ENCODE measurements around the gene AGBL4. TPM values are rescaled to one million over a fixed set of nuclear protein-coding genes. Genes with fewer than 3 reads are reported as not detected.

Gene AGBL4
- total and polyA plus RNA-seq, 2 of the 4 experiments (the other 2 are of a cell fraction), result not detected

DNA sequence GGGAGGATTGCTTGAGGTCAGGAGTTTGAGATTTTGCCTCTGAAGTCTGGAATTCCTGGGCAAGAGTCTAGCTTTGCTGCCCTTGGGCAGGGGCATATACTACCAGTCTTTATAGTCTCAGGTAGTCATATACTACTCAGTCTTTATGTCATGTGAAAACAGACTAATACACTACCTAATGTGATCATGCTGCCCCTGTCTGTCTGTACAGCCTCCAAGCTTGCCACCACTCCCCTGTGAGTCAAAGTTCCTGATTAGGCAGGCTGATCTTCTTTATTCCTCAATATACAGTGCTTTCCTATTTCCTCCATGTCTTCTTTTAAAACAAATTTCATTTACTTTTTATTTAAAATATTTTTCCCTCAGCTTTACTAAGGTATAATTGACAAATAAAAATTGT is 1141.7 kb downstream of the AGBL4 start:
- no peaks in the 10 kb centered on the region for H3K36me3 ChIP-seq (ENCODE audit: control insufficient read depth, insufficient read depth, low read length)
- TF ChIP-seq RAD21 (IDR thresholded peaks at IDR 0.05; ENCODE audit: low read length) (no peak), CHD1 (IDR thresholded peaks at IDR 0.05; ENCODE audit: low read depth, low read length) (no peak), MXI1 (IDR thresholded peaks at IDR 0.05; ENCODE audit: borderline replicate concordance, low read depth, low read length) (no peak), FOS (IDR thresholded peaks at IDR 0.05; ENCODE audit: low read depth, low read length) (no peak), CEBPB (IDR thresholded peaks at IDR 0.05; ENCODE audit: low read depth, low read length) (no peak), MAFK (IDR thresholded peaks at IDR 0.05; ENCODE audit: low read depth, low read length) (no peak)

More for the DNA sequence above, 1141.7 kb downstream of the AGBL4 start:
- dilution Hi-C loops (cut with HindIII; ENCODE audit: low sequenced_read_pairs, unreplicated experiment) (no loop called here), in situ Hi-C loops (cut with MboI; ENCODE audit: low sequenced_read_pairs) (no loop called here), intact Hi-C loops (cut with micrococcal nuclease) (no loop called here)
- no peak overlapping the region for H2BK20ac ChIP-seq (ENCODE audit: low read depth, low read length)
- H3K14ac ChIP-seq (replicated peaks; ENCODE audit: low read depth, low read length), result no peak overlapping the region
- H3K18ac ChIP-seq (ENCODE audit: low read depth, low read length), result no peak overlapping the region
- no peak overlapping the region for H3K27ac ChIP-seq (ENCODE audit: insufficient read depth, low read length)
- H3K23ac ChIP-seq (ENCODE audit: low read depth, low read length), result no peak overlapping the region
- H2BK120ac ChIP-seq (ENCODE audit: low read depth, low read length), result no peak overlapping the region
- H3K4me2 ChIP-seq (ENCODE audit: low read depth, low read length), result no peak overlapping the region
- no peak for ATAC-seq (ENCODE audit: low read depth)
- H2BK15ac ChIP-seq (ENCODE audit: low read depth, low read length), result no peak overlapping the region
- no peaks in the 10 kb centered on the region for H3K4me1 ChIP-seq (ENCODE audit: control insufficient read depth, insufficient read depth, low read length)
- H3K4ac ChIP-seq (ENCODE audit: low read depth, low read length), result no peak overlapping the region
- H2AK9ac ChIP-seq (replicated peaks; ENCODE audit: low read depth, low read length, poor library complexity), result no peak overlapping the region
- H3K79me1 ChIP-seq (ENCODE audit: low read depth in 1 of 2, low read length in 2 of 2), result no peaks in the 10 kb centered on the region
- no TSS peak for BruUV-seq (replicated peaks)
- ChIA-PET CTCF (no interaction called here), POLR2A (ENCODE audit: unreplicated experiment) (no interaction called here)
- no peak overlapping the region for H2AFZ ChIP-seq (replicated peaks; ENCODE audit: low read length, poor library complexity)
- no peak overlapping the region for H3K4me3 ChIP-seq (ENCODE audit: insufficient read depth, low read depth, low read length)
- no peaks in the 10 kb centered on the region for H3K9me1 ChIP-seq (ENCODE audit: insufficient read depth, low read length)
- no peak overlapping the region for H2AK5ac ChIP-seq (ENCODE audit: low read depth, low read length)
- no peak overlapping the region for H3K9ac ChIP-seq (ENCODE audit: low read depth, low read length)
- peaks cover 7% of the 10 kb centered on the region; the same call in 1 of the 2 replicates for H3K9me3 ChIP-seq (ENCODE audit: control insufficient read depth, insufficient read depth, low read length)
- H3K56ac ChIP-seq (ENCODE audit: extremely low read depth, insufficient read depth, low read length), result no peak overlapping the region
- H3K27me3 ChIP-seq (ENCODE audit: control insufficient read depth, insufficient read depth, low read length), result no peaks in the 10 kb centered on the region
- no peak overlapping the region for H4K91ac ChIP-seq (ENCODE audit: insufficient read depth, low read depth, low read length)
- no peak for DNase-seq
- no peak overlapping the region for H4K8ac ChIP-seq (ENCODE audit: low read depth in 2 of 2, low read length in 2 of 2)
- no peak overlapping the region for H2BK5ac ChIP-seq (ENCODE audit: low read depth, low read length, poor library complexity, severe bottlenecking)
- H4K20me1 ChIP-seq (ENCODE audit: insufficient read depth, low read length), result no peaks in the 10 kb centered on the region
- no peak overlapping the region for H4K5ac ChIP-seq (ENCODE audit: low read depth, low read length)
